WERI-Rb-1 (cell line): ENCODE measurements around the gene CBX1.
"Not testable (repeated sequence)": the region's sequence is repeated elsewhere in the genome, so short reads cannot be mapped to it uniquely, and the experiment has no call there.

Source experiments
- DNase-seq: peaks from one replicate; pipeline ENCODE4 v3.0.0-alpha.2; 2020
- H3K27ac ChIP-seq: fragments of 250-450 bp; sonication (Bioruptor Pico); 2 replicates; pipeline ENCODE4 v1.5.1; 2020; ENCODE audit warnings: mild to moderate bottlenecking, moderate library complexity
- H3K27me3 ChIP-seq: fragments of 250-450 bp; sonication (Bioruptor Pico); 2 replicates; pipeline ENCODE4 v1.5.1; 2021; ENCODE audit warnings: mild to moderate bottlenecking, low read depth, moderate library complexity; ENCODE audit not compliant: insufficient read depth, severe bottlenecking
- H3K36me3 ChIP-seq: fragments of 250-450 bp; sonication (Bioruptor Pico); 2 replicates; pipeline ENCODE4 v1.5.1; 2020; ENCODE audit warnings: mild to moderate bottlenecking, moderate library complexity
- H3K4me3 ChIP-seq: 2 replicates; pipeline ENCODE4 v1.5.1; 2011; ENCODE audit warnings: low read depth, mild to moderate bottlenecking, control low read depth, low read length
- H3K9me3 ChIP-seq: fragments of 250-450 bp; sonication (Bioruptor Pico); 2 replicates; pipeline ENCODE4 v1.5.1; 2021; ENCODE audit warnings: mild to moderate bottlenecking, moderate library complexity; ENCODE audit not compliant: severe bottlenecking
- TF ChIP-seq, protein P1 (sequence below): IDR thresholded peaks from 2 replicates; pipeline ENCODE4 v1.5.1; 2011; ENCODE audit warnings: low read depth, mild to moderate bottlenecking, control low read depth, inconsistent platforms, low read length

Gene CBX1

DNA sequence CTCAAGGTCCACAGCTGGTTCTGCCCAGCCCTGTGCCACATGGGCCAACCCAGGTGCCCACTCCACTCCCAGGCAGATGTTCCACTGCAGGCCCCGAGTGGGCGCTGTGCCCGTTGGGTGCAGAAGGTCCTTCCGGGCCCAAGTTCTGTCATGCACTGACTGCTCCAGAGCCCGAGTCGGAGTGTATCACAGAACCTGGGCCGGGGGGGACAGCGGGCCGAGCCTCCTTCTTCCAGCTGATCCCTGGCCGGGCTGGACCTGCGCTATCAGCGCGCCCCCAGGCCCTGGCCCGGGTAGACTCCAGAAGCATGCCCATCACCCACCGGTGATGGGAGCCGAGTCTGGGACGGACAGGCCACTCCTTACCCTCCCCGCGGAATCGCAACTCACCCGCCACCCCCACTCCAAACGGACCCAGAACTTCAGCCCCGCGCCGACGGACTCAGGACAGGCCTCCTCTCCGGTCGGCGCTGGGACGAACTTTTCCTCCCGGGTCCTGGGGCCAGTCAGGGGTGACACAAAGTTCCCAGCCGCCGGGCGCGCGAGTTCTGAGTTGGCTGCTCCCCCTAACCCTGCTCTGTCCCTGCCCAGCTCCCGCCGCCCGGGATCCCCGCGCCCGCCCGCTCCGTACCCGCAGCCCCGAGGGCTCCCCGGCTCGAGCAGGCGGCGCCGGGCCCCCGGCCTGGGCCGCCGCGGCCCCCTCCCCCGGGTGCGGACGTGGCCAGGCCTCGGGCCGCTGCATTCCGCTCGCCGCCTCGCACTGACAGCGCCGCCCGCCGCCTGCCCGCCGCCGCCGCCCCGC, 64.0 kb downstream of the CBX1 start, which contains the start of gene COPZ2:
COPZ2 (minus strand) TSS at position 762 of the 802 bp plus-strand sequence; CDS start at position 742, 20 bp downstream.
- Histone ChIP-seq H3K27ac (no peak within 1 kb of the TSS), H3K36me3 (no peaks in the 10 kb centered on the region), H3K27me3 (no peaks in the 10 kb centered on the region), H3K4me3 (no peak within 1 kb of the TSS), H3K9me3 (peaks cover 2% of the 10 kb centered on the region)
- TF ChIP-seq, protein P1, sequence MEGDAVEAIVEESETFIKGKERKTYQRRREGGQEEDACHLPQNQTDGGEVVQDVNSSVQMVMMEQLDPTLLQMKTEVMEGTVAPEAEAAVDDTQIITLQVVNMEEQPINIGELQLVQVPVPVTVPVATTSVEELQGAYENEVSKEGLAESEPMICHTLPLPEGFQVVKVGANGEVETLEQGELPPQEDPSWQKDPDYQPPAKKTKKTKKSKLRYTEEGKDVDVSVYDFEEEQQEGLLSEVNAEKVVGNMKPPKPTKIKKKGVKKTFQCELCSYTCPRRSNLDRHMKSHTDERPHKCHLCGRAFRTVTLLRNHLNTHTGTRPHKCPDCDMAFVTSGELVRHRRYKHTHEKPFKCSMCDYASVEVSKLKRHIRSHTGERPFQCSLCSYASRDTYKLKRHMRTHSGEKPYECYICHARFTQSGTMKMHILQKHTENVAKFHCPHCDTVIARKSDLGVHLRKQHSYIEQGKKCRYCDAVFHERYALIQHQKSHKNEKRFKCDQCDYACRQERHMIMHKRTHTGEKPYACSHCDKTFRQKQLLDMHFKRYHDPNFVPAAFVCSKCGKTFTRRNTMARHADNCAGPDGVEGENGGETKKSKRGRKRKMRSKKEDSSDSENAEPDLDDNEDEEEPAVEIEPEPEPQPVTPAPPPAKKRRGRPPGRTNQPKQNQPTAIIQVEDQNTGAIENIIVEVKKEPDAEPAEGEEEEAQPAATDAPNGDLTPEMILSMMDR = no peak
- no peak for DNase-seq

DNA sequence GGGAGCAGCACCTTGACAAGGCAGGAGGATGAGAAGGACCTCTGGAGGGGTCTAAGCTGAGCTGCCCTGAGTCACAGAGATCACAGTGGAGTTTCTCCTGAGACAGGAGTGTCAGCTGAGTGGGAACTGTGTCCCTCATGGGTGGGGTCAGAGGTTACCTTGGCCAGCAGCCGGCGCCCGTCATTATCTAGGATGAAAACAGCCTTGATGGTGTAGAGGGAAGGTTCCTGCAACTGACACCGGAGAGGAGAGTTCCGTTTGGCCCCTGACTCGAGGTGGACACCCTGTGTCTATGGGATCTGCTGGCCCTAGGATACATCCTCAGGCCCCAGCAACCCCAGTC, 64.6 kb downstream of the CBX1 start:
- no peak for DNase-seq
- Histone ChIP-seq H3K27ac (peak overlapping the region; percentile 34; the same call in 1 of the 2 replicates), H3K9me3 (peaks cover 2% of the 10 kb centered on the region), H3K27me3 (no peaks in the 10 kb centered on the region), H3K4me3 (no peak overlapping the region), H3K36me3 (no peaks in the 10 kb centered on the region)
- TF ChIP-seq, protein P1 = no peak

DNA sequence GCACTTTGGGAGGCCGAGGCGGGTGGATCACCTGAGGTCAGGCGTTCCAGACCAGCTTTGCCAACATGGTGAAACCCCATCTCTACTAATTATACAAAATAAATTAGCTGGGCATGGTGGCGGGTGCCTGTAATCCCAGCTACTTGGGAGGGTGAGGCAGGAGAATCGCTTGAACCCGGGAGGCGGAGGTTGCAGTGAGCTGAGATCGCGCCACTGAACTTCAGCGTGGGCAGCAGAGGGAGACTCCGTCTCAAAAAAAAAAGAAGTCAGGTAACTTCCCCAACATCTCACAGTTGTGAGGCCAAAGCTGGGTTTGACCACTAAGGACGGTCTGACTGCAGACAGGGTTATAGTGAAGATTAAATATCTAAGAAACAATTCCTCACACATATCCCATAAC, 66.5 kb downstream of the CBX1 start:
- not testable (repeated sequence) for H3K4me3 ChIP-seq, DNase-seq, H3K36me3 ChIP-seq, H3K9me3 ChIP-seq, H3K27me3 ChIP-seq
- peak overlapping the region; percentile 7; the same call in 1 of the 2 replicates for H3K27ac ChIP-seq

DNA sequence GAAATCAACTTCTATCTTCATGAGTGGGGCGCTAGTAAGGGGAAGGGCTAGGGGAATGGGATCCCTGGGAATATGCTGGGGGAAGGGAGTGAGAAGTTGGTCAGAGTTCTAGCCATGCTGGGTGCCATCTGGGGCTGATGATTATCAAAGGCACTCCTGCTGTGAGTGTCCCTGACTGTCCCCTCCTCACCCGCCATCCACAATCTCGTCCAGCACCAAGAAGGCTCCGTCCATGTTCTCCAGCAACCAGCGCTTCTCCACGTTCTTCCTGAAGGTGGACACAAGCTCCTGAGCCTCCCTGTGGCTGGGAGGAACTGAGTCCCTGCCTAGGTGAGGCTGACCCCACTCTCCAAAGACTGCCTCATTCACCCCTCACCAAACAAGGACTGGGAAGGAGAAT, 69.3 kb downstream of the CBX1 start:
- TF ChIP-seq, protein P1 = no peak
- peak; percentile 69 for DNase-seq
- Histone ChIP-seq H3K27ac (peak overlapping the region; percentile 8), H3K9me3 (no peaks in the 10 kb centered on the region), H3K4me3 (no peak overlapping the region), H3K27me3 (no peaks in the 10 kb centered on the region), H3K36me3 (no peaks in the 10 kb centered on the region)

DNA sequence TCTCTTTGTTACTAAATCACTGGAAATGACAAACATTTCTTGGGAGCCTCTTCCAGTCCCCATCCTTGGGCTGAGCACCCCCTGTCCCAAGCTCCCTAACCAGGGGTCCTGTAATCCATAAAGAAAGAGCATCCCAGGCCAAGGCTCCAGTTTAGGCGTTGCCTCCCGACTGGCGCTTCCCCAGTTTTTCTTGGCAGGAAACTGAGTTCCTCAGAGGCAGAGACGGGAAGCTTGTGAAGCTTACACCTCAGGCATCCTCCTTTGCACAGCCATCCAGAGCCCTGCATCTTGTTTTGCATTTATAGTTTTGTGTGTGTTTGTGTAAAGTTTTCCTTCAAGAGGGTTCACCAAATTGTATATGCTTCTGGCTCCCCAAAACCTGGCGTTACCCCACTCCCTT, 70.7 kb downstream of the CBX1 start:
- H3K9me3 ChIP-seq = no peaks in the 10 kb centered on the region
- no peak overlapping the region for H3K27ac ChIP-seq
- H3K27me3 ChIP-seq = no peaks in the 10 kb centered on the region
- H3K36me3 ChIP-seq = no peaks in the 10 kb centered on the region
- no peak for DNase-seq
- TF ChIP-seq, protein P1 = no peak
- H3K4me3 ChIP-seq = no peak overlapping the region

DNA sequence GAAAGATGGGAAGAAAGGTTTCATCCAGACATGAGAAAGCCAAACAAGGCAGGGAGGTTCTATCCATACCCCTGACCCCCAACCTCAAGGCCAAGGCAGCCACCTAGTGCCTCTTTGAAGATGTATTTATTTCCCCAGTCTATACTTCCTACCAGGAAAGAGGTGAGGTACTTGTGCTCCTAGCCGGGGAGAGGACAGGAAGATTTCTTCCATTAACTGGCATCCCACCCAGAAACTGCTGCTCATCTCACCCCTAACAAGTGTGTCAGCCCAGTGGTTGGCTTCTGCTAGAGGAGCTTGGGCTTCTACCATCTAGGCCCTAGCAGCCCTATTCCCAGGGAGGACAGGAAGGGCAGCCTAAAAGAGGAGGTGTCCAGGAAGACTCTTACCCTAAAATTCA, 72.5 kb downstream of the CBX1 start:
- Histone ChIP-seq H3K27me3 (peaks cover 5% of the 10 kb centered on the region), H3K27ac (no peak overlapping the region)
- DNase-seq = no peak

More for the DNA sequence above, 72.5 kb downstream of the CBX1 start:
- H3K4me3 ChIP-seq = no peak overlapping the region
- no peaks in the 10 kb centered on the region for H3K36me3 ChIP-seq
- TF ChIP-seq, protein P1 = no peak
- no peaks in the 10 kb centered on the region for H3K9me3 ChIP-seq
